HG03558 (cell line): ENCODE measurements around the gene ITK.
A peak's percentile ranks its signal among the peaks of the same experiment; 100 is the strongest.

ENCODE experiments used
- ATAC-seq: cut with Tn5 transposase; IDR thresholded peaks from one replicate; pipeline ENCODE4 v1.9.1; 2021; ENCODE audit warnings: moderate number of reproducible peaks; ENCODE audit not compliant: unreplicated experiment; ENCODE audit errors: extremely low read depth

The ITK gene

GRCh38 chr5:157270771-157271170 is 90.1 kb downstream of the ITK start:
- ATAC-seq = no peak

- ATAC-seq = peak; percentile 64
Measured at GRCh38 chr5:157271740-157272271, 91.2 kb downstream of the ITK start.

DNA sequence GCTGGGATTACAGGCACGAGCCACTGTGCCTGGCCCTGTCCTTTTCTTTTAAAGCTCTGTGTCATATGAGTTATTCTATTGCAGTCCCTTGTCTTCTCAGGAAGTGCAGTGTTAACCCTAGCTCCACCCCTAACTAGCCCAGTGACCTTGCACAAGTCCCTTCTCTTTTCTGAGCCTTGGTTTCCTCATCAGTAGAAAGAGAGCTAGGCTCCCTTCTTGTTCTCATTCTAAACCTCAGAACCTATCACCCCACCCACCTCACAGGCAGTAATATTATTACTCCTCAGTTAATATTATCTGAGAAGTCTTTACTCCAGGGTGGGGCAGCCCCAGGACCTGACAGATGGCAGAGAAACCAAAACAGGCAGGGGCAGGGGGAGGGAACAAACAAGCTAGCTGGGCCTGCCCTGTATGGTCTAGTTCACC is 92.5 kb downstream of the ITK start:
- peak; percentile 31 for ATAC-seq

DNA sequence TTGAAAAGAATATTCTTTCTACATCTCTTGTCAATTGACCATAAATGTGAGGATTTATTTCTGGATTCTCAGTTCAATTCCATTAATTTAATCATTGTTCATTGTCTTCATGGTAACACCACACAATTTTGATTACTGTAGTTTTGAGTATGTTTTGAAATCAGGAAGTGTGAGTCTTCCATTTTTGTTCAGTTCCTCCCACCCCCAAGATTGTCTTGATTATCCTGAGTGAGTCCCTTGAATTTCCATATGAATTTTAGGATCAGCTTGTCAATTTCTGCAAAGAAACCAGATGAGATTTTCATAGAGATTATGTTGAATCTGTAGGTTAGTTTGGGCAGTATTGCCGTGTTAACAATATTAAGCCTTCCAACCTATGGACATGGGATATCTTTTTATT is 94.8 kb downstream of the ITK start:
- no peak for ATAC-seq

DNA sequence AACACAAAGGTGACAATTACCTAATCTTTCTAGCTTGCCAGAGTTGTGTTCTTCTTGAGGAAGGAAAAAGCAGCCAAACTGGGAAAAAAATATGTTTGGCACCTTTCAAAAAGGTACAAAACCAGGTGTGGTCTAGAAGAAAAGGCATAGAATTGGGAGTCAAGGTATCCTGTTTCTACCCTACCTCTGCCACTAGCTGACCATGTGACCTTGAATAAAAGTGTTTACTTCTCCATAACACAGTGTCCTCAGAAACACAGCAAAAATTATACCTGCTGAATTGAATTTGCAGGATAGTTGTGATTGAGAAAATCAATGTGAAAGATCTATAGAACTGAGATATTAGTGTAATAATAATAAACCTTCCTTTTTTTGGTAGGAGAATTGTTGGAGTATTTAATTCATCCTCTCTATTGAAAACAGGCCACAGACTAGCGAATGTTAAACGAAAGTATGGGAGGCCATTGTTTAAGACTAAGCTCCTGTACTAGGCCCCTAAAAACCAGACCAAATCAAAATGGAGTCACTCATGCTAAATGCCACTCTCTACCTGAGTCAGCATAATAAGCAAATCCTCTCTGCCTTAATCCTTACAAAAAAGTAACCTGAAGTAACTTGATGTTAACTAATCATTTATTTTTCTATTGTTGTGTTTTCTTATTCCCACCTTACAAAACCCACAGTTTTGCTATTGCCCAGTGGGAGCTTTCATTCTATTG is 97.8 kb downstream of the ITK start:
- no peak for ATAC-seq

DNA sequence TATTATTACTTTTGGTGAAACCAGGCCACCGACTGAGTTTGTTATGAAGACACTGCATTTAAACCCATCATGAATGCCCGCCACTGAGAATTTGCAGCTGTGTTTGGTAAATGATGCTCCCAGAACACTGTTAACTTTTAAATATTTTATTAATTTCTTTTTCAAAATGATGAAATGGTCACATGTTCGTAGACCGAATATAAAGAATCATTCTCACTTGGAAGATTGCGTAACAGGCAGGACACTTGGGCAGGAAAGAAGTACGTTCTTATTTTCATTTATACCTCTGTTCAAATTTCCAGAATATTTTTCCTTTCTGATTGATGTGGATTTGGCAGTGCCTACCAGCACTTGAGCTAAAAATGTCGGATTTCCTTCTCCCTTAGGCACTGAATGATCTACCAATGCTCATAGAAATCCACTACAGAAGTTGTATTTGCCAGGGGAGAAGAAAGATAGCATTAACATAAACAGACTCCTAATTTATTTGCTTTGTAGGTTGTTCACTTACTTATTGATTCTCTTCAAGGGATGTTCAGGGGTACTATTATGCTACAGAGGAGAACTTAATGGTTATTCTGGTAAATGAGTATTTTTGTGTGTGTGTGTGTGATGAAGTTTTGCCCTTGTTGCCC is 99.1 kb downstream of the ITK start:
- ATAC-seq = no peak

DNA sequence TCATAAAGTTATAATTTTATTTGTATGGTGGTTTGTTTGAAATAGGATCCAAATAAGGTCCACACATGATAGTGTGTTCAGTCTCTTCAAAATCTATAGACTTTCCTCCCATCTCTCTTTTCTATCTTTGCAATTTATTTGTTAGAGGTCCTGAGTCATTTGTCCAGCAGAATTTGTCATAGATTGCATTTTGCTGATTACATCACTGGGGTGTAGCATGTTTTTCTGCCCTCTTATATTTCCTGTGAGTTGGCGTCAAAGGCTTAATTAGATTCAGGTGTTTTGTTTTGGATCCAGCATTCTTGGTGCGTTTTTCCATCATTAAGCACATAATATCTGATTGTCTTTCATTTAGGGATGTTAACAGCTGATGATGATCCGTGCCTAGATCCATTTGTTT is 100.3 kb downstream of the ITK start:
- no peak for ATAC-seq

- ATAC-seq = no peak
Measured at GRCh38 chr5:157282150-157282549, 101.5 kb downstream of the ITK start.

DNA sequence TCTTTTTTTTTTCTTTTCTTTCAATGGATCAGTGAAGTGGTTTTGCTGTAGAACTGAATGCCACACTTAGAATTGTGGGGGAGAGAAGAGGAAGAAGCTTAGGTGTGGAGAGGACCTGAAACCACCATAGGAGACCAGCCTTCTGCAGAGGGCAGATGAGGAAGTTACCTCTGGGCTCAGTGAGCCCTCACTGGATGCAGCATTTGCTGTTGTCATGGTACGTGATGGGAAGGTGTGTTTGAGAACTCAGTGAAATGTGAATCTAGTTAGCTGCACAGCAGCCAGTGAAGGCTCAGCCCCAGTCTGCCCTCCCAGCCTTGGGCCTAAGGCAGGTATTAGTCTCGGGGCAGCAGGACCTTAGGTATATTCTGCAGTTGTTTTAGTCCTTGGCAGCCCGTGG is 102.8 kb downstream of the ITK start:
- ATAC-seq = peak; percentile 99

- no peak for ATAC-seq
Measured at GRCh38 chr5:157284458-157285212, 104.0 kb downstream of the ITK start.

GRCh38 chr5:157285310-157286035 is 104.8 kb downstream of the ITK start:
- no peak for ATAC-seq

GRCh38 chr5:157286761-157287211 is 106.1 kb downstream of the ITK start:
- ATAC-seq = no peak

- ATAC-seq = no peak
Measured at GRCh38 chr5:157288405-157289163, 107.9 kb downstream of the ITK start.

DNA sequence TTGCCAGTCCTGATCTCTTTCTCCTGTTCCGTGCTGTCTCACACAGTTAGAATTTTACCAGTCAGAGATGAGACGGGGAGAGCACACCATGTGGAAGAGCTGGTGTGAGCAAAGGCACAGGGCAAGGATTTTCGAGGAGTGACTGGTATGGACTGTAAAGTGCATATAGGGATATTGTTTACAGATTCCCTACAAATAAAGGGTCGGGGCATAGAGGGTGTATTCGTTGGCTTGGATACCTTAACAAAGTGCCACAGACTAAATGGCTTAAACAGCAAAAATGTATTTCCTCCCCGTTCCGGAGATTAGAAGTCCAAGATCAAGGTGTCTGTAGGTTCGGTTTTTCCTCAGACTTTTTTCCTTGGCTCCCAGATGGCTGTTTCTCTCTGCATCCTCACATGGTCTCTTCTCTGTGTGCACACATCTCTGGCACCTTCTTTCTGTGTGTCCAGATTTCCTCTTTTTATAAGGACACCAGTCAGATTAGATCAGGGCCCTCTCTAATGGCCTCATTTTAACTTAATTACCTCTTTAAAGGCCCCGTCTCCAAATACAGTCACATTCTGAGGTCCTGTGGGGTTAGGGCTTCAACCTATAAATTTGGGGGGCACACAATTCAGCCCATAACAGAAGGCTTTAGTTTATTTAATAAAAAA is 108.7 kb downstream of the ITK start:
- ATAC-seq = no peak

GRCh38 chr5:157290156-157290980 is 109.7 kb downstream of the ITK start:
- ATAC-seq = no peak

- ATAC-seq = peak; percentile 75
Measured at GRCh38 chr5:157290981-157291711, 110.5 kb downstream of the ITK start.

- no peak for ATAC-seq
Measured at GRCh38 chr5:157292599-157292998, 112.0 kb downstream of the ITK start.
